AG04449 (cell line): ENCODE data around the gene SERPINB13.
"Not testable (repeated sequence)": the region's sequence is repeated elsewhere in the genome, so short reads cannot be mapped to it uniquely, and the experiment has no call there.

Source experiments
- CTCF ChIA-PET: fragments of 350-600 bp; formaldehyde crosslinking; extraction: SDS; loops from one replicate; lab custom pipeline; 2021; ENCODE audit warnings: antibody characterized with exemption; lab: Yijun Ruan, JAX
- POLR2A ChIA-PET: fragments of 400-600, 350-600 bp; formaldehyde crosslinking; extraction: SDS; loops from one replicate; lab custom pipeline; 2020; ENCODE audit warnings: antibody characterized with exemption, inconsistent platforms; lab: Yijun Ruan, JAX
- DNase-seq: peaks from one replicate; pipeline ENCODE4 v3.0.0-alpha.2; 2010; ENCODE audit warnings: low read depth, low spot score
- H3K4me3 ChIP-seq: 2 replicates; pipeline ENCODE4 v1.5.1; 2011; ENCODE audit warnings: low read depth, mild to moderate bottlenecking, control low read depth, low read length
- TF ChIP-seq, protein P1 (sequence below): IDR thresholded peaks from one replicate; pipeline ENCODE4 v1.5.1; 2011; ENCODE audit warnings: mild to moderate bottlenecking, moderate library complexity, low read length, control low read depth, inconsistent platforms; ENCODE audit not compliant: insufficient read depth; ENCODE audit errors: missing control alignments

SERPINB13 gene

DNA sequence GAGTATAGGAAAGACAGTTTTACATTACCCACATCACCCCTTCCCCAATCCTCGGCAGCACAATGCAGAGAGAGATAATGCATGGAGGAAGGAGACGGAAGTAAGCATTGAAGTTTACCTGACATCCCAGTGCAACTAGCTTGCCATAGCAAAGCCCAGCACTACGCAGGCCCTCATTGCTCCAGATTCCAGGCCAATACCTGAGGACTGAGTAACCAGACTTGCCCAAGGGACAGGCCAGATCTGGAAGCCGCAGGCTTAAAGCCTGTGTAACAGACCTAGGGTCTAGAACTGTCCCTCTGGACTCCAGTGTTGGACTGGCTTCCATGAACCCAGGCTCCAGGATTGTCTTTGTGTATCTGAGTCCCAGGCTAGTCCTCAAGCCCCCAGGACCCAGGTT lies 39.3 kb downstream of the SERPINB13 start:
- TF ChIP-seq, protein P1, sequence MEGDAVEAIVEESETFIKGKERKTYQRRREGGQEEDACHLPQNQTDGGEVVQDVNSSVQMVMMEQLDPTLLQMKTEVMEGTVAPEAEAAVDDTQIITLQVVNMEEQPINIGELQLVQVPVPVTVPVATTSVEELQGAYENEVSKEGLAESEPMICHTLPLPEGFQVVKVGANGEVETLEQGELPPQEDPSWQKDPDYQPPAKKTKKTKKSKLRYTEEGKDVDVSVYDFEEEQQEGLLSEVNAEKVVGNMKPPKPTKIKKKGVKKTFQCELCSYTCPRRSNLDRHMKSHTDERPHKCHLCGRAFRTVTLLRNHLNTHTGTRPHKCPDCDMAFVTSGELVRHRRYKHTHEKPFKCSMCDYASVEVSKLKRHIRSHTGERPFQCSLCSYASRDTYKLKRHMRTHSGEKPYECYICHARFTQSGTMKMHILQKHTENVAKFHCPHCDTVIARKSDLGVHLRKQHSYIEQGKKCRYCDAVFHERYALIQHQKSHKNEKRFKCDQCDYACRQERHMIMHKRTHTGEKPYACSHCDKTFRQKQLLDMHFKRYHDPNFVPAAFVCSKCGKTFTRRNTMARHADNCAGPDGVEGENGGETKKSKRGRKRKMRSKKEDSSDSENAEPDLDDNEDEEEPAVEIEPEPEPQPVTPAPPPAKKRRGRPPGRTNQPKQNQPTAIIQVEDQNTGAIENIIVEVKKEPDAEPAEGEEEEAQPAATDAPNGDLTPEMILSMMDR: no peak
- CTCF ChIA-PET: no interaction called here
- POLR2A ChIA-PET: no interaction called here
- no peak for DNase-seq
- H3K4me3 ChIP-seq: no peak overlapping the region

DNA sequence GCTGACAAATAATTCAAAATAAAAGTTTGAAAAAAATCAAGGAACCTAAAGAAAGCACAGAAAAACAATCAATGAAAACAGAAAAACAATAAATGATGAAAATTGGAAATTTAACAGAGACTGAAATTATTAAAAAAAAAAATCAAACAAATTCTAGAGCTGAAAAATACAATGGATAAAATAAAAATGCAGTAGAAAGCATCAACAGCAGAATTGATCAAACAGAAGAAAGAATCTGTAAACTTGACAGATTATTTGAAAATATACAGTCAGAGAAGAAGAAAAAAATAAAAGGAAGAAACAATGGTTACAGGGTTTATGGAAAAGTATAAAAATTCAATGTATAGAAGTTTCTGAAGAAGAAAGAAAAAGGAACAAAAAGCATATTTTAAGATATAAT lies 40.7 kb downstream of the SERPINB13 start:
- ChIA-PET POLR2A (no interaction called here), CTCF (interaction anchor here (1.1 kb wide), 1 partner anchor 114 kb away, joined by 4 read pairs; no protein-coding TSS in a partner anchor)
- TF ChIP-seq, protein P1: no peak
- no peak overlapping the region for H3K4me3 ChIP-seq
- DNase-seq: no peak

GRCh38 chr18:63637703-63638102 lies 50.6 kb downstream of the SERPINB13 start:
- CTCF ChIA-PET: no interaction called here
- no peak overlapping the region for H3K4me3 ChIP-seq
- POLR2A ChIA-PET: no interaction called here
- TF ChIP-seq, protein P1: no peak
- no peak for DNase-seq

- DNase-seq, H3K4me3 ChIP-seq, POLR2A ChIA-PET, CTCF ChIA-PET: not testable (repeated sequence)
These were observed 54.1 kb downstream of the SERPINB13 start for GRCh38 chr18:63641157-63641680.

GRCh38 chr18:63642668-63643356 lies 55.7 kb downstream of the SERPINB13 start:
- CTCF ChIA-PET, DNase-seq, H3K4me3 ChIP-seq, POLR2A ChIA-PET: not testable (repeated sequence)

GRCh38 chr18:63644142-63644541 lies 57.0 kb downstream of the SERPINB13 start, which contains the start of gene SERPINB4:
TSS of gene SERPINB4 (minus strand) at chr18:63644256. CDS start at chr18:63643577, 679 bp downstream.
- H3K4me3 ChIP-seq, DNase-seq, CTCF ChIA-PET, POLR2A ChIA-PET: not testable (repeated sequence)

DNA sequence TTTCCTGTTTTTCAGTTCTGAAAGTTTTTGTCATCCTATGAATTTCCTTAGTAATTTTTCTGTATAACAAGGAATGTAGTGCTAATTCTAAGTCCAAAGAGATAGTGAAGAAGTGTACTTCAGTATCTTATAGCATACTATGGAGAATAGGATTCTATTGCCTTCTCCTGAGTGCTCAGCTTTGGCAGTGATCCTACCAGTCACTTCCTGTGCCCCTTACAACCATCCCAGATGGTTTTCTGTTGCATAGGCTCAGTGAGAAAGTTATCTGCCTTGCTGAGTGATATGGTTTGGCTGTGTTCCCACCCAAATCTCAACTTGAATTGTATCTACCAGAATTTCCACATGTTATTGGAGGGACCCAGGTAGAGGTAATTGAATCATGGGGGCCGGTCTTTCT lies 57.6 kb downstream of the SERPINB13 start:
- POLR2A ChIA-PET, CTCF ChIA-PET, DNase-seq: not testable (repeated sequence)

DNA sequence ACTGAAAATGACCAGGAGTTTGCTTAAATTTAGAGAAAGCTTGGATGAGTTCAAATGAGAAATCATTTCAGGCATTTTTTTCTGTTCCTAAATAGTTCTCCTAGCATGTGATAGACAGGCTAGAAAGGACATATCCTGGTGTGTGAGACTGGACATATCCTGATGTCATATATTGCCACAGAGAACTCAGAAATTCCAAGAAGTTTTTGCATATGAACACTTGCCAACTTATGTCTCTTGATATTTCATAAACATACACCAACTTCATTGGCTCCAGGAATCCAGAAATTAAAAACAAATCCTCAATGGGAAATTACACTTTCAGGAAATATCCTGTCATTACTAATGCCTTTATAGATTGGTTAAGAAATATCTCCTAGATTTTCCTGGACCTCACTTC lies 59.8 kb downstream of the SERPINB13 start:
- POLR2A ChIA-PET: no interaction called here
- TF ChIP-seq, protein P1: no peak
- H3K4me3 ChIP-seq: no peak overlapping the region
- CTCF ChIA-PET: interaction anchor here (0.7 to 1.0 kb wide), 3 partner anchors 69 to 316 kb away, joined by 3 read pairs; no protein-coding TSS in a partner anchor
- DNase-seq: no peak

More for the DNA sequence above, 57.6 kb downstream of the SERPINB13 start:
- not testable (repeated sequence) for H3K4me3 ChIP-seq
